Measurements from ENCODE around the gene RAB1A.

RAB1A gene

DNA sequence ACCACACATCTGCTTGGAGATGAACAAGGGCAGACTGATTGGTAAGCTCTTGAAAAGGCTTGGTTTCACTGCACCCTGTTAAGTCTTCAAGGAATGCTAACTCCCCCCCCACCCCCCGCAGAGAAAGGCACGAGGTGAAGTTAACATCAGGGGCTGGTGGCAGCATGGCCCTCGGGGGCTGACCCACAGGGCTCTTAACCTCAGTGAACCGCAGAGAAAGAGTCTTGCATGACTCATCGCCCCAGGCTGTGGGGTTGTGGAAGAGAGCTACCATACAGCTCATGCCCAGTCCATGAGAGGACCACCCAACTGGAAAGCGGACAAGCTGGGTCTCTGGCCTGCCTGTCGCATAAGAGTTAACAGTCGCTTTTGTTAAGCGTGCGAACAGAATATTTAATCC lies 84.3 kb downstream of the RAB1A start:
- H3K9me3 Mint-ChIP-seq: peaks cover 4% of the 10 kb centered on the region
- H3K4me1 Mint-ChIP-seq: peaks cover 2% of the 10 kb centered on the region
- no peaks in the 10 kb centered on the region for H3K27me3 Mint-ChIP-seq
- H3K27ac Mint-ChIP-seq: no peak overlapping the region
- H3K36me3 Mint-ChIP-seq: peaks cover 17% of the 10 kb centered on the region
- no peak overlapping the region for H3K4me3 Mint-ChIP-seq

DNA sequence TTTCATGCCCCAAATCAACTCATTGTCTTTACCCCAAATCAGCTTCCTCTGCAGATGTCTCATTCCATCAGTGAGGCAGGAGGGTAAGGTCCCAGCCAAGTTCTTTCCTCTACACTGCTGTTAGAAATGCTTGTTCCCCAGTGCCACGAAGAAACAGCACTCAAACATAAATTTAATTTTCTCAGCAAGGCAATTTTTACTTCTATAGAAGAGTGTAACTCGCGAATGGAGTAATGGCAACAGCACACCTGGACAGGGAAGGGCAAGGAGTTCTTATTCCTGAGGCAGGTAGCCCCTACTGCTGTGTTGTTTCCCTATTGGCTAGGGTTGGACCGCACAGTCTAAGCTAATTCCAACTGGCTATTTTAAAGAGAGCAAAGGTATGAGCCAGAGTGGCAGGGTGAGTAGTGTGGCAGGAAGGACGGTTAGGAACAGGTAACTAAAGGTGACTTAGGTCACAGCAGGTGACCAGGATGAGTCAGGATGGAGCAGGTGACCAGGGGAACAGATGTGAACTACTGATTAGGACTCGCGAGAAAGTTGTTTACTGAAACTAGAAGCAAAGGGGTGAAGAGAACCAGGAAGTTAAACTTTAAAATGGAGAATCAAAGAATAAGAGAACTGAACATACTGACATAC lies 85.7 kb downstream of the RAB1A start:
- Mint-ChIP-seq H3K27ac (no peak overlapping the region), H3K9me3 (peaks cover 4% of the 10 kb centered on the region), H3K36me3 (peaks cover 17% of the 10 kb centered on the region), H3K27me3 (no peaks in the 10 kb centered on the region), H3K4me1 (peaks cover 9% of the 10 kb centered on the region), H3K4me3 (no peak overlapping the region)

DNA sequence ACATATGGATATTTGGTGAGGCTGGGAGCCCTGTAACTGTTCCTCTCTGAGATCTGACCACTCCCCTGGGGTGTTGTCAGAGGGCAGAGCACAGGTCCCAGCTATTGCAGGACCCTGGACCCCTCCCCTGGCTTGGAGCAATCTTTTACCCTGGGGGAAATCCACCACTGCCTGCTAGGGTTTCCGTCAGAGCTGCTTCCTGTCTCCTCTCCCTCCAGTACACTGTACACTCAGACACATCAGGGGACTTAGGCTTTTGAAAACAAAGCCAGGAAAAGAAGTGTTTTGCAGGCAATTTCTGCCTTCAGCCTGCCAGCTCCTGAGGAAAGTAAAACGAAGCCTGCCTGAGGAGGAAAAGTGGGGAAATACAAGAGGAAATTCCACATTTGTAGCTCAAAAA lies 86.9 kb downstream of the RAB1A start:
- H3K27ac Mint-ChIP-seq: no peak overlapping the region
- no peaks in the 10 kb centered on the region for H3K27me3 Mint-ChIP-seq
- no peak overlapping the region for H3K4me3 Mint-ChIP-seq
- H3K36me3 Mint-ChIP-seq: peaks cover 17% of the 10 kb centered on the region
- peaks cover 9% of the 10 kb centered on the region for H3K4me1 Mint-ChIP-seq
- peaks cover 4% of the 10 kb centered on the region for H3K9me3 Mint-ChIP-seq

DNA sequence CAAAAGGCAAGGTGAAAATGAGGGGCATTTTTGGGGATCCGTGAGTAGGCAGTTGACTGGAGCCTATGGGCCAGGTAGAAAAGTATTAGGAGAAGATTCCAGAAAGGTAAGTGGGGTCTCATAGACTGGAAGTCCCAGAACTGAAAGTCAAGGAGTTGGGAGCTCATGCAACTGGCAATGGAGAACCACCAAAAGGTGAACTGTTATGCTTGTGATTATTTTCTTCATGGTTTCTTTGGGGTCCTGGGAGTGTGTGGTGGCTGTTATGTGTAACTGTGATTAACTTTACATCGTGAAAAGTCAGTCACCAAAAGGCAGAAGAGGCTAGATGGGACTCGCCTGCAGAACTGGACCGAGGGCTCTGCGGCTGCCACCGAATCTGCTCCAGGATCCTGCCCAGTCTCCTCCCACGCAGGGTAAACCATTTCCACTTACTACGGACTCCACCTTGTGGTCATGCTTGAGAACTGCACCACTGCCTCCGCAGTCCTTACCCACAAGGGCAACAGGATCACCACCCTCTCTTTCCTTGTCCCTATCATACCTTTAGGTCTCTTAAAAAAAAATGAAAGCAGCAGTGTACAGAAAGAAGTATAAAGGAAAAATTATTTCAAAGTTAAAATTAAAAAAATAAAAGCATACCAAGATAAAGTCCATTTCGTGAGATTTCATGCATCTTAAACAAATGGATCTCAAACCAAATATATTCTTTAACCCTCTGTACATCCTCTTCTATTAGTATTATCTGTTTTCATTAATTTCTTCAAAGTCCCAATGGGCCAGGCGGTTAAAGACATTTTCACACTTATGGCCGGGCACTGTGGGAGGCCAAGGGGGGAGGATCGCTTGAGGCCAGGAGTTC lies 89.3 kb downstream of the RAB1A start:
- H3K36me3 Mint-ChIP-seq: peaks cover 17% of the 10 kb centered on the region
- H3K4me3 Mint-ChIP-seq: peak overlapping the region; percentile 8
- peaks cover 9% of the 10 kb centered on the region for H3K4me1 Mint-ChIP-seq
- H3K27me3 Mint-ChIP-seq: no peaks in the 10 kb centered on the region
- no peak overlapping the region for H3K27ac Mint-ChIP-seq
- peaks cover 4% of the 10 kb centered on the region for H3K9me3 Mint-ChIP-seq

DNA sequence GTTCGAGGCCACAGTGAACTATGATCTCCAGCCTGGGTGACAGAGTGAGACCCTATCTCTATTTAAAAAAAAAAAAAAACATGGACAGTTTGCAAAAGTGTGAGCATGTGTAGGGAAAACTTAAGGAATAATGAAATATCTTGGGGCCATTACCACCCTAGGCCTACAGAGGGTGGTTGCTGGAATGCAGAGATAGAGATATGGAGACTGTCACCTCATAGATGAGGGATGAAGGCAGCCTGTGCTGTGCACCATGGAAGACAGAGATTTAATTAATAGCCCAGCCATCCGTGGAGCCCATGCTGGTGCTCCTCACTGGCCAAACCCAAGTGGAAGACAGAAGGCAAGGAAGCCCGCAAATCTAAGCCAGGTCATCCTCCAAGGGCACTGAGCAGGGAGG lies 90.3 kb downstream of the RAB1A start:
- Mint-ChIP-seq H3K9me3 (no peaks in the 10 kb centered on the region), H3K27me3 (no peaks in the 10 kb centered on the region), H3K36me3 (peaks cover 9% of the 10 kb centered on the region), H3K4me1 (peaks cover 9% of the 10 kb centered on the region), H3K27ac (no peak overlapping the region), H3K4me3 (no peak overlapping the region)

DNA sequence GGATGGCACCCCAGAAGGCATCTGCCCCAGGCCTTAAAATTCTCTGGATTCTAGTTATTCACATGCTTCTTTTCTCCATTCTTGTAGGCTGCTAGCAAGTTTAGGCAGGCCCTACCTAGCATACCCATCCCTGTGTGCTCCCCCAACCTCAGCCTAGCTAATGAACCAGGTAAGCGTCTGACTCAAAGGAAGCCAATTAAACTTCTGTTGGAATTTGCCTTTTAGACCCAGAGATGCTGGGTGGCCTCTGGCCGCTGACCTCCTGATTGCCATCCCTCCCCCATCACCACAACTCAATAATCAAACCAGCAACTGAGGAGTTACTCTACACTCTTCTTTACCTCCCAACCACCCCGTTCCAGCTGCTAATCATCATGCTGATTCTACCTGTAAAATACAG lies 92.7 kb downstream of the RAB1A start:
- H3K27ac Mint-ChIP-seq: no peak overlapping the region
- no peak overlapping the region for H3K4me3 Mint-ChIP-seq
- no peaks in the 10 kb centered on the region for H3K36me3 Mint-ChIP-seq
- H3K4me1 Mint-ChIP-seq: peaks cover 15% of the 10 kb centered on the region
- no peaks in the 10 kb centered on the region for H3K9me3 Mint-ChIP-seq
- H3K27me3 Mint-ChIP-seq: no peaks in the 10 kb centered on the region

All from activated naive CD4-positive, alpha-beta T cell treated with anti-CD3 and anti-CD28 coated beads, Interleukin-2, amount 50 U/mL, for 24 hours (primary cell).